HuH-7 (cell line): ENCODE results near the gene RAB6B.
A peak's percentile ranks its signal among the peaks of the same experiment; 100 is the strongest.

Experiments
- DNase-seq: peaks from one replicate; pipeline ENCODE4 v3.0.0; 2011; ENCODE audit warnings: low spot score

RAB6B gene

GRCh38 chr3:133835418-133835743 lies 60.3 kb downstream of the RAB6B start:
- DNase-seq, result no peak

GRCh38 chr3:133834621-133835417 lies 60.9 kb downstream of the RAB6B start:
- DNase-seq, result no peak

- DNase-seq, result no peak
Measured at GRCh38 chr3:133833880-133834620, 61.6 kb downstream of the RAB6B start.

- DNase-seq, result no peak
Measured at GRCh38 chr3:133833267-133833666, 62.4 kb downstream of the RAB6B start.

- no peak for DNase-seq
Measured at GRCh38 chr3:133832802-133833144, 62.9 kb downstream of the RAB6B start.

GRCh38 chr3:133831966-133832801 lies 63.5 kb downstream of the RAB6B start:
- DNase-seq, result peak; percentile 42

GRCh38 chr3:133830071-133830470 lies 65.6 kb downstream of the RAB6B start:
- DNase-seq, result no peak

- DNase-seq, result no peak
Measured at GRCh38 chr3:133829310-133829707, 66.4 kb downstream of the RAB6B start.

- DNase-seq, result no peak
Measured at GRCh38 chr3:133828576-133829309, 66.9 kb downstream of the RAB6B start.

- DNase-seq, result no peak
Measured at GRCh38 chr3:133827684-133828083, 68.0 kb downstream of the RAB6B start.

GRCh38 chr3:133827136-133827535 lies 68.5 kb downstream of the RAB6B start:
- DNase-seq, result no peak

GRCh38 chr3:133825969-133826727 lies 69.5 kb downstream of the RAB6B start:
- no peak for DNase-seq

- DNase-seq, result no peak
Measured at GRCh38 chr3:133824961-133825485, 70.7 kb downstream of the RAB6B start.

GRCh38 chr3:133821767-133822638 lies 73.7 kb downstream of the RAB6B start:
- DNase-seq, result no peak

- no peak for DNase-seq
Measured at GRCh38 chr3:133820889-133821675, 74.6 kb downstream of the RAB6B start.

GRCh38 chr3:133820129-133820528 lies 75.6 kb downstream of the RAB6B start:
- DNase-seq, result no peak

- no peak for DNase-seq
Measured at GRCh38 chr3:133815386-133815785, 80.3 kb downstream of the RAB6B start.

GRCh38 chr3:133812872-133813271 lies 82.8 kb downstream of the RAB6B start:
- DNase-seq, result no peak
